SIG-M5 treated with dmso at 0.1 percent for 504 hours (cell line): ENCODE results near the gene OGFOD1.

Source experiments
- DNase-seq: peaks from one replicate; lab custom pipeline; 2025; ENCODE audit not compliant: unreplicated experiment; lab: John Stamatoyannopoulos, UW

OGFOD1 gene

GRCh38 chr16:56525236-56525635 lies 73.9 kb downstream of the OGFOD1 start:
- no peak for DNase-seq
